Neural cell (in vitro differentiated cells): ENCODE results near the gene CLCN4. TPM values are rescaled to one million over a fixed set of nuclear protein-coding genes. Genes with fewer than 3 reads are reported as not detected.

Source experiments
- H2AFZ ChIP-seq: fragments of 200-600, 300-800 bp; sonication (generic), shearing (Covaris generic); 2 replicates; pipeline ENCODE4 v1.6.0; 2014; ENCODE audit warnings: low read depth, mild to moderate bottlenecking, antibody characterized with exemption, low read length, moderate library complexity
- H3F3A ChIP-seq: fragments of 200-600 bp; shearing (Covaris generic); 2 replicates; pipeline ENCODE4 v1.6.1; 2016; ENCODE audit warnings: mild to moderate bottlenecking, moderate library complexity, mixed read lengths, antibody characterized with exemption, low read length; ENCODE audit not compliant: insufficient read depth, poor library complexity, severe bottlenecking
- H3K27ac ChIP-seq: fragments of 200-600, 300-800 bp; sonication (generic), shearing (Covaris generic); 2 replicates; pipeline ENCODE4 v1.5.1; 2014; ENCODE audit warnings: mild to moderate bottlenecking, low read length, moderate library complexity
- H3K27me3 ChIP-seq: fragments of 300-800, 200-600 bp; sonication (generic), shearing (Covaris generic); 2 replicates; pipeline ENCODE4 v1.6.0; 2014; ENCODE audit warnings: mild to moderate bottlenecking, low read depth, low read length, moderate library complexity; ENCODE audit not compliant: insufficient read depth
- H3K36me3 ChIP-seq: fragments of 300-800, 200-600 bp; sonication (generic), shearing (Covaris generic); 2 replicates; pipeline ENCODE4 v1.5.1; 2014; ENCODE audit warnings: mild to moderate bottlenecking, antibody characterized with exemption, low read length, moderate library complexity; ENCODE audit not compliant: insufficient read depth
- H3K4me2 ChIP-seq: fragments of 300-800, 200-600 bp; sonication (generic), shearing (Covaris generic); 2 replicates; pipeline ENCODE4 v1.6.0; 2014; ENCODE audit warnings: mild to moderate bottlenecking, low read length
- H3K4me3 ChIP-seq: fragments of 300-800, 200-600 bp; sonication (generic), shearing (Covaris generic); 2 replicates; pipeline ENCODE4 v1.5.1; 2014; ENCODE audit warnings: mild to moderate bottlenecking, low read length, moderate library complexity
- H3K79me2 ChIP-seq: fragments of 200-600 bp; shearing (Covaris generic); replicated peaks from 2 replicates; pipeline ENCODE4 v1.6.0; 2014; ENCODE audit warnings: mild to moderate bottlenecking, low read length, moderate library complexity; ENCODE audit not compliant: insufficient read depth
- H3K9ac ChIP-seq: fragments of 300-800, 200-600 bp; sonication (generic), shearing (Covaris generic); 2 replicates; pipeline ENCODE4 v1.6.1; 2016; ENCODE audit warnings: mild to moderate bottlenecking, low read length, mixed read lengths
- H3K9me2 ChIP-seq: fragments of 200-600 bp; shearing (Covaris generic); 2 replicates; pipeline ENCODE4 v1.6.1; 2016; ENCODE audit warnings: mild to moderate bottlenecking, low read length, mixed read lengths; ENCODE audit not compliant: insufficient read depth
- H3K9me3 ChIP-seq: fragments of 200-600, 300-800 bp; sonication (generic), shearing (Covaris generic); 2 replicates; pipeline ENCODE4 v1.6.1; 2016; ENCODE audit warnings: mild to moderate bottlenecking, mixed run types, low read length, moderate library complexity, mixed read lengths
- H4K20me1 ChIP-seq: fragments of 200-600 bp; shearing (Covaris generic); 2 replicates; pipeline ENCODE4 v1.6.1; 2016; ENCODE audit warnings: mild to moderate bottlenecking, mixed run types; ENCODE audit not compliant: insufficient read depth
- EP300 ChIP-seq: fragments of 450-650 bp; conservative IDR thresholded peaks from 2 replicates; pipeline ENCODE4 v1.6.1; 2014; ENCODE audit warnings: antibody characterized with exemption, mild to moderate bottlenecking, moderate library complexity; ENCODE audit not compliant: poor library complexity, severe bottlenecking
- EZH2 ChIP-seq: fragments of 200-600, 300-800 bp; shearing (Covaris generic), sonication (generic); IDR thresholded peaks from 2 replicates; pipeline ENCODE4 v1.6.1; 2014; ENCODE audit warnings: antibody characterized with exemption, low read length, borderline replicate concordance, mild to moderate bottlenecking; ENCODE audit not compliant: insufficient read depth, poor library complexity, severe bottlenecking
- MXI1 ChIP-seq: fragments of 450-650 bp; conservative IDR thresholded peaks from 2 replicates; pipeline ENCODE4 v1.6.1; 2014; ENCODE audit warnings: antibody characterized with exemption, mild to moderate bottlenecking; ENCODE audit not compliant: poor library complexity, severe bottlenecking
- POLR2AphosphoS5 ChIP-seq: IDR thresholded peaks from 2 replicates; pipeline ENCODE4 v1.6.1; 2012
- RAD21 ChIP-seq: fragments of 450-650 bp; conservative IDR thresholded peaks from 2 replicates; pipeline ENCODE4 v1.6.1; 2014; ENCODE audit warnings: antibody characterized with exemption, mild to moderate bottlenecking, moderate library complexity
- SMC3 ChIP-seq: fragments of 450-650 bp; conservative IDR thresholded peaks from 2 replicates; pipeline ENCODE4 v1.6.1; 2014; ENCODE audit warnings: antibody characterized with exemption, mild to moderate bottlenecking, moderate library complexity; ENCODE audit not compliant: poor library complexity
- TAF1 ChIP-seq: IDR thresholded peaks from 2 replicates; pipeline ENCODE4 v1.6.1; 2012; ENCODE audit warnings: low read depth
- polyA plus RNA-seq: library from polyadenylated mRNA; depleted of rRNA; stranded (reverse); fragments of >200 nt; gene quantifications from 2 replicates; pipeline ENCODE4 v1.2.3, GENCODE V29; 2014
- TF ChIP-seq, protein P1 (sequence below): fragments of 450-650 bp; IDR thresholded peaks from 2 replicates; pipeline ENCODE4 v1.5.1; 2014; ENCODE audit warnings: antibody characterized with exemption, mild to moderate bottlenecking, moderate library complexity; ENCODE audit not compliant: poor library complexity, severe bottlenecking
- TF ChIP-seq, protein P2 (sequence below): IDR thresholded peaks from 2 replicates; pipeline ENCODE4 v1.6.1; 2012; ENCODE audit warnings: borderline replicate concordance

CLCN4 gene
- polyA plus RNA-seq, 1 donor from 2014 or later = 21.4 TPM

DNA sequence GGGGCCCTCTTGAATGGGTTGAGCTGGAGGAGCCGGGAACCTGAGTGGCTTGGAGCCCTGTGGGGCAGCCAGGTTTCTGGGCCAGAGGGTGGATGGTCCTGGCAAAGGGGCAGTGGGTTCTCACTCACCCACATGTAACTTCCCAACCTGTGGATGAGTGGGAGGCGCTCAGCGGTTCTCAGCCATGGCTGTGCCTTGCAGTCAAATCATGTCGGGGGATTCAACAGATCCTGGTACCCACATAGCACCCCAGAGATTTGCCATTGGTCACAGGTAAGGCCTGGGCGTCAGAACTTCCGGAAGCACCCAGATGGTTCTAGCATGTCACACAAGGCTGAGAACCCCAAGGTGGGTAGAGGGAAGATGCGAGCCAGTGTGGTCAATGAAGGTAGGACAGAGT is 21.9 kb upstream of the CLCN4 start:
- Histone ChIP-seq H3K27ac (no peak overlapping the region), H3K4me3 (no peak overlapping the region), H3K36me3 (no peaks in the 10 kb centered on the region), H3K79me2 (no peaks in the 10 kb centered on the region), H3K9ac (no peak overlapping the region), H3F3A (no peaks in the 10 kb centered on the region), H2AFZ (no peak overlapping the region), H3K9me2 (no peaks in the 10 kb centered on the region), H4K20me1 (no peaks in the 10 kb centered on the region), H3K9me3 (no peaks in the 10 kb centered on the region), H3K27me3 (no peaks in the 10 kb centered on the region), H3K4me2 (no peak overlapping the region)
- no peak for TF ChIP-seq SMC3
- TF ChIP-seq, protein P1, sequence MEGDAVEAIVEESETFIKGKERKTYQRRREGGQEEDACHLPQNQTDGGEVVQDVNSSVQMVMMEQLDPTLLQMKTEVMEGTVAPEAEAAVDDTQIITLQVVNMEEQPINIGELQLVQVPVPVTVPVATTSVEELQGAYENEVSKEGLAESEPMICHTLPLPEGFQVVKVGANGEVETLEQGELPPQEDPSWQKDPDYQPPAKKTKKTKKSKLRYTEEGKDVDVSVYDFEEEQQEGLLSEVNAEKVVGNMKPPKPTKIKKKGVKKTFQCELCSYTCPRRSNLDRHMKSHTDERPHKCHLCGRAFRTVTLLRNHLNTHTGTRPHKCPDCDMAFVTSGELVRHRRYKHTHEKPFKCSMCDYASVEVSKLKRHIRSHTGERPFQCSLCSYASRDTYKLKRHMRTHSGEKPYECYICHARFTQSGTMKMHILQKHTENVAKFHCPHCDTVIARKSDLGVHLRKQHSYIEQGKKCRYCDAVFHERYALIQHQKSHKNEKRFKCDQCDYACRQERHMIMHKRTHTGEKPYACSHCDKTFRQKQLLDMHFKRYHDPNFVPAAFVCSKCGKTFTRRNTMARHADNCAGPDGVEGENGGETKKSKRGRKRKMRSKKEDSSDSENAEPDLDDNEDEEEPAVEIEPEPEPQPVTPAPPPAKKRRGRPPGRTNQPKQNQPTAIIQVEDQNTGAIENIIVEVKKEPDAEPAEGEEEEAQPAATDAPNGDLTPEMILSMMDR = no peak
- no peak for TF ChIP-seq EP300
- no peak for TF ChIP-seq MXI1

DNA sequence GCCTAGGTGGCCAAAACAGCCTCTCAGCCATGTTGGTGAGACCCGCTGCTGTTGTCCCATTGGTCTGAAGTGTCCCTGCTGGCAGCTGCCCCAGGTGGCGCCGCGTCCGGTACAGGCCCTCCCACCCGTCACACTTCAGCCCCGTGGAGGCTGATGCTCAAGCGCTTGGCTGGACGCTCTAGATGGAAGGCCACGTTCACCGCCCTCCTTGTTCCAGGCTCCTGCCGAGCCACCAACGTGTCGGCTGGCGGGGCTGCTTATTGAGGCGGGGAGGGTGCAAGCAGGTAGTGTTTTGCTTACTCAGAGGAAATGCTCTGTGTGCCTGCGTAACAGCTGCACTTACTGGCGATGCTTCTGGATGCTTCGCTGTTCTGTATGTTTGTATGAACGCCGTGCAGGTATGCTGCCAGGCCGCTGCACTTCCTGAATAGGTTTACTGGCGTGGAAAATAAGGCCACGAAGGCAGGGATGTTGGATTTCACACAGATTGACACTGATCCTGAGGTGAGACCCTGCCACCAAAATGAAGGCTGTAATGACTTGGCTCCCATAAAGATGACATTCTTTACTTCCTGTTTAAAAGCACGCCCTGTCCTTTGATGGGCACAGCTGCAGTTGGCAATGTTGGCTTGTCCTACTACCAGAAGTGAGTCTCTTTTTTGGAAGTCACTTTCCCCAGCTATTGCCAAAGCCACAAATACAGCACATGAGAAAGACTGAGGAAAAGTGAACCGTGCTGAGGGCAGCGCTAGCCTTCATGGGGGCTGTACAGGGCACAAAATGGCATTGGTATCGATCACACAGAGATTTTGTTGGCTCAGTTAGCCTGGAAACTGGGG is 21.0 kb upstream of the CLCN4 start:
- no peaks in the 10 kb centered on the region for H4K20me1 ChIP-seq
- TF ChIP-seq EP300 = no peak
- H3K9me2 ChIP-seq = no peaks in the 10 kb centered on the region
- H3K9ac ChIP-seq = no peak overlapping the region
- no peaks in the 10 kb centered on the region for H3K27me3 ChIP-seq
- no peak overlapping the region for H3K4me3 ChIP-seq
- H3K9me3 ChIP-seq = no peaks in the 10 kb centered on the region
- no peaks in the 10 kb centered on the region for H3K79me2 ChIP-seq
- no peaks in the 10 kb centered on the region for H3K36me3 ChIP-seq
- H3F3A ChIP-seq = no peaks in the 10 kb centered on the region
- H2AFZ ChIP-seq = no peak overlapping the region
- no peak overlapping the region for H3K4me2 ChIP-seq
- no peak overlapping the region for H3K27ac ChIP-seq

DNA sequence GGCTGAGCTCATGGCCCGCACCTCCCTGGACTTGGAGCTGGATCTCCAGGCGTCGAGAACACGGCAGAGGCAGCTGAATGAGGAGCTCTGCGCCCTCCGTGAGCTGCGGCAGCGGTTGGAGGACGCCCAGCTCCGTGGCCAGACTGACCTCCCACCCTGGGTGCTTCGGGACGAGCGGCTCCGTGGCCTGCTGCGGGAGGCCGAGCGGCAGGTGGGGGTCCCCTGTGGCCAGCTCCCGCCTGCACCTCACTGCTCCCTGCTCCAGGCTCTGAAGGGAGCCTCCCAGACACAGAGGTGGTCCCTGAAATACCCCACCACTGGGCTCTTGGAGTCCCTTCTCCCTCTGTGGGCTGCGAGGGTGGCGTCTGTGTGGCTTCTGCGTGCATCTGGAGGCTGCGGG is 18.0 kb upstream of the CLCN4 start:
- Histone ChIP-seq H3K9me2 (no peaks in the 10 kb centered on the region), H3K4me3 (no peak overlapping the region), H3K27ac (no peak overlapping the region), H3K79me2 (no peaks in the 10 kb centered on the region), H2AFZ (no peak overlapping the region), H3K27me3 (no peaks in the 10 kb centered on the region), H3K9ac (no peak overlapping the region), H3K9me3 (no peaks in the 10 kb centered on the region), H3K36me3 (no peaks in the 10 kb centered on the region), H3K4me2 (no peak overlapping the region), H4K20me1 (no peaks in the 10 kb centered on the region), H3F3A (no peaks in the 10 kb centered on the region)
- TF ChIP-seq TAF1 (no peak), EZH2 (no peak), RAD21 (no peak), POLR2AphosphoS5 (no peak), SMC3 (no peak), EP300 (no peak), MXI1 (no peak)
- TF ChIP-seq, protein P2, sequence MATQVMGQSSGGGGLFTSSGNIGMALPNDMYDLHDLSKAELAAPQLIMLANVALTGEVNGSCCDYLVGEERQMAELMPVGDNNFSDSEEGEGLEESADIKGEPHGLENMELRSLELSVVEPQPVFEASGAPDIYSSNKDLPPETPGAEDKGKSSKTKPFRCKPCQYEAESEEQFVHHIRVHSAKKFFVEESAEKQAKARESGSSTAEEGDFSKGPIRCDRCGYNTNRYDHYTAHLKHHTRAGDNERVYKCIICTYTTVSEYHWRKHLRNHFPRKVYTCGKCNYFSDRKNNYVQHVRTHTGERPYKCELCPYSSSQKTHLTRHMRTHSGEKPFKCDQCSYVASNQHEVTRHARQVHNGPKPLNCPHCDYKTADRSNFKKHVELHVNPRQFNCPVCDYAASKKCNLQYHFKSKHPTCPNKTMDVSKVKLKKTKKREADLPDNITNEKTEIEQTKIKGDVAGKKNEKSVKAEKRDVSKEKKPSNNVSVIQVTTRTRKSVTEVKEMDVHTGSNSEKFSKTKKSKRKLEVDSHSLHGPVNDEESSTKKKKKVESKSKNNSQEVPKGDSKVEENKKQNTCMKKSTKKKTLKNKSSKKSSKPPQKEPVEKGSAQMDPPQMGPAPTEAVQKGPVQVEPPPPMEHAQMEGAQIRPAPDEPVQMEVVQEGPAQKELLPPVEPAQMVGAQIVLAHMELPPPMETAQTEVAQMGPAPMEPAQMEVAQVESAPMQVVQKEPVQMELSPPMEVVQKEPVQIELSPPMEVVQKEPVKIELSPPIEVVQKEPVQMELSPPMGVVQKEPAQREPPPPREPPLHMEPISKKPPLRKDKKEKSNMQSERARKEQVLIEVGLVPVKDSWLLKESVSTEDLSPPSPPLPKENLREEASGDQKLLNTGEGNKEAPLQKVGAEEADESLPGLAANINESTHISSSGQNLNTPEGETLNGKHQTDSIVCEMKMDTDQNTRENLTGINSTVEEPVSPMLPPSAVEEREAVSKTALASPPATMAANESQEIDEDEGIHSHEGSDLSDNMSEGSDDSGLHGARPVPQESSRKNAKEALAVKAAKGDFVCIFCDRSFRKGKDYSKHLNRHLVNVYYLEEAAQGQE = no peak
- TF ChIP-seq, protein P1 = no peak
